Stimulated activated CD8-positive, alpha-beta memory T cell treated with anti-CD3 and anti-CD28 coated beads, Interleukin-7, amount 100 ng/mL, for 4 hours (primary cell): ENCODE data around the gene MTNR1A.
"Not testable (repeated sequence)": the region's sequence is repeated elsewhere in the genome, so short reads cannot be mapped to it uniquely, and the experiment has no call there.

Experiments used
- DNase-seq, 2 donors: peaks; one replicate each; pipeline ENCODE4 v3.0.0-alpha.2; 2020; ENCODE audit warnings: low read depth in 2 of 2

Gene MTNR1A

GRCh38 chr4:186561748-186562147 is 6.4 kb upstream of the MTNR1A start:
- no peak for DNase-seq

DNA sequence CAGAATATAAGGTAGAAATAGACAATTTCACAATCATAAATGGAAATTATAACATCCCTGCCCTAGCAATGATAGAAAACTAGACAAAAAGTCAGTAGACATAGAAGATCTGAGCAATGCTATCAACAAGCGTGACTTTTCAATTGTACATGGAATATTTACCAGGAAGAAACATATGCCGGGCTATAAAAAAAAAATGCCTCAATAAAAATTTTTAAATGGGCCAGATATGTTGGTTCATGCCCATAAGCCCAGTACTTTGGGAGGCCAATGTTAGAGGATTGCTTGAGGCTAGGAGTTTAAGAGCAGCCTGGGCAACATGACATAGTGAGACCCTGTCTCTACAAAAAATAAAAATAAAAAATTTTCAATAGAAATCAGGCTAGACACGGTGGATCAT is 5.3 kb upstream of the MTNR1A start:
- DNase-seq, result no peak

GRCh38 chr4:186557486-186557885 is 2.1 kb upstream of the MTNR1A start:
- no peak for DNase-seq

- DNase-seq, result no peak
Measured at GRCh38 chr4:186557061-186557460, 1.7 kb upstream of the MTNR1A start.

GRCh38 chr4:186554539-186554913 is 841 bp downstream of the MTNR1A start:
- no peak for DNase-seq

- no peak for DNase-seq
Measured at GRCh38 chr4:186553717-186554116, 1.6 kb downstream of the MTNR1A start.

DNA sequence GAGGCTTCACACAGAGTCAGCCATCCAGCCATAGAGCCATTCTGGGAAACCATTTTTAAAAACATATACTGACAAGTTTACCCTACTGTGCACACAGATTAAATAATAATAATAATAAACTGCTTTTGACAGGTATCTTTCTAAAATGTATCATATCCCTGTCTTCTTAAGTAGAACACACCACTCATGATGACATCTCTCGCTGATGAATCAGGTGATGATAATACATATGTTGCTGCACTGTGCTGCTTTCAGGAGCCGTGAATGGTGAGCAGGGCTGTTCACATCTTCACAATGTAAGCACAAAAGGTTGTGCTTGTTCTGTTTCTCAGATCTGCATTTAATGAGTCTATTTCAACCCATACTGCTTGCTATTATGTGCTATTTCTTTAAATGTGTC is 3.5 kb downstream of the MTNR1A start:
- no peak for DNase-seq

GRCh38 chr4:186545436-186545835 is 9.9 kb downstream of the MTNR1A start:
- no peak for DNase-seq

GRCh38 chr4:186543206-186543605 is 12.2 kb downstream of the MTNR1A start:
- DNase-seq, result no peak

DNA sequence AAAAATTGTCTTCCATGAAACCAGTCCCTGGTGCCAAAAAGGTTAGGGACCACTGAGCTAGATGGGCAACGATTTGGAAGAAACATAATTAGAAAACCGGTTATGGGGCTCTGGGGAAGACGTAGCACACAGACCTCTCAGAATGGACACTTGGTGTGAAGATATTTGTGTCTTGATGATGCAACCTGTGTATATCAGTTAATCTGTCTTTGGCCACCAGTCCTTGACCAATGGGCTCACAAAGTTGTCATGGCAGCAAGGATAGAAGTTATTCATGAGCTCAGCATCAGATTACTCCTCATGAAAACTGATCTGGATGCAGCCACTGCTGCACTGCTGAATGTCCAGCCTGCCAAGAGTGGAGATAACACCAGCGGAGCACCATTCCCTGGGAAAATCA is 13.6 kb downstream of the MTNR1A start:
- no peak for DNase-seq

DNA sequence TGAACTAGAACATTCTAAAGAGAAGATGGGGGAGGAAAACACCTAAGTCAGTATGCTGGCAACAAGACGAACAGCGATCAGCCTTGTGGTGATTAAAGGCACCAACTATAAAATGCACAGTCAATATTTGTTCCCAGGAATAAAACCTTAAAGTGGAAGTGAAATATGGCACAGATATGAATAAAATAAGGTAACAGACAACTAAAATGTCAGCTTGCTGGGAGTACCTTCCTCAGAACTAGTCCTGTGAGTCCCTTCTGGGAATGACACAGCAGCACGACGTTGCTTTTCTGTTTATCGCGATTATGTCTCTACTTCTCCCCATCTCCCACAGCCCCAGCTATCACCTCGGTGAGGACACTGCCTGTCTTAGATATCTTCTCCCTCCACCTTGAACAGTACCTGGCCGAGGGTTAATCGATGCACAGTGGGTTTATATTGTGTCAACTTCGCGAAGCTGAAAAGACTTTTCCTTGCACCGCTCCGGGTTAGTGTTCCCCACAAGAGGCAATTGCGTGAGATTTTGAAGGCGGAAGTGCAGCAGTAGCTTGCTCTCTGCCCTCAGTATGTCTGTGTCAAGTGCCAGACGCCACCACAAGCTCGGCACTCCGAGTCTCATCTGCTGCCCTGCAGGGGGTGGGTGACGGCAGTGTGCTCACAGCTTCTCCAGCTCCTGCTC is 17.4 kb downstream of the MTNR1A start:
- DNase-seq, result no peak

GRCh38 chr4:186536285-186536684 is 19.1 kb downstream of the MTNR1A start:
- DNase-seq, result no peak

GRCh38 chr4:186534056-186534455 is 21.3 kb downstream of the MTNR1A start:
- no peak for DNase-seq

GRCh38 chr4:186523927-186524326 is 31.4 kb downstream of the MTNR1A start:
- not testable (repeated sequence) for DNase-seq

DNA sequence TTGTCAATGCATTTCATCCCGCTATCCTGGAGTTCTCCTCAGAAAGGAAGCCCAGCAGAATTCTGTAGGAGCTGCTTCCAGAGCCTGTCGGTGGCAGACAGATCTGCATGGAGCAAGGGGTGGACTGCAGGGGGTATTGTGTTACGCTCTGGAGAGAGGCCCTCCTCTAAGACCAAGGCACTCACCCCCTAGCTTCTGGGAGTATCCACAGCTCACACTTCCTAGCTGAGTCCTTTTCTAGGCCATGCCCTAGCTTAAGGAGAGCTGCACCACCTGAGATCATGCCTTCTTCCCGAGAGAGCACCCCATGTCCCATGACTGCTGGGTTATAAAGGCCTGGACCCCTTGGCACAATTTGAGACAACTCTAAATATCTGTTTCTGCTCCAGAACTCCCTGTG is 39.1 kb downstream of the MTNR1A start:
- DNase-seq, result no peak

DNA sequence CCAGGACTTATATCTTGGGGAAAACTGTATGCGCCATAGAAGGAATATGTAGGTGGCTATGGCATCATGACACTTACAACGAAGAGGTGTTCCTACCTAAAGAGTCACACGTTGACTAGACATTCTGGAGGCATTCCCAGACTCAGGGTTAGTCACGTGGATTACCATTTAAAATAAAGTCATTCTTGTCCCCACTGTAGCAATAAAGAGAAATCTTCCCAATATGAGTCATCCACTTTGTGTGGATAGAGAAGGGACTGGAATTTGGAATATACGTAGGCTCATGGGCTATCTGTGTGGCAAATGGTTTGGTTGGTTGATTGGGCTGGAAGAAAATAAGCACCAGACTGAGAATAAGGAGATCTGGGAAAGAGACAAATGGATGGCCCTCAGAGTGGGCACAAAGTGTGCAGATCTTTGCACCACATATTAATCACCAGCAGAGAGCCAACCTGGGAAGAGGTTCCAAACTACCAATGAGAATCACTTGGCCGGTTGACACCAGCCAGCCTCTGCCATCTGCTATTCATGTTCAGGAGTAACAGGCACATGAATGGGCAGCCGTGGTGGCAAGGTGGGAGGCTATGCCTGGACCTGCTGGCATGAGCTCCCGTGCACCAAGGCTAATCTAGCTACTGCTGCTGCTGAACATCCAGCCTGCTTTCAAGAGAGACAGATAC is 41.0 kb downstream of the MTNR1A start:
- DNase-seq, result no peak

GRCh38 chr4:186504771-186505170 is 50.6 kb downstream of the MTNR1A start:
- not testable (repeated sequence) for DNase-seq

DNA sequence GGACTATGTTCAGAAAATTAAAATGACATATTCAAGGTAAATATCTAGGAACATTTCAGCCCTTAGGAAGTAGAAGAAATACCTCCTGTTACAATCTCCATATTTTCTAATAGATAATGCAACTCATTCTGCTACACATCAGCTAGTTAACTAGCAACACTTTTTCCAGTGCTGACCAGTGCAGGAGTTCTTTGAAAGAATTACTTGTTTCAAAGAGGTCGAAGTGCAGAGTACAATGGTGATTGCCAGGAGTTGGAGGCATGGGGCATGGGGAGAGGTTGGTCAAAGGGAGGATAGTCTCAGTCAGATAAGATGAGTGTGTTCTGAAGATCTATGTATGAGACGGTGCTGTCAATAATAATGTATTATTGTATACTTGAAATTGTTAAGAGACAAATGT is 53.1 kb downstream of the MTNR1A start:
- DNase-seq, result no peak

- no peak for DNase-seq
Measured at GRCh38 chr4:186501554-186501953, 53.8 kb downstream of the MTNR1A start.

- no peak for DNase-seq
Measured at GRCh38 chr4:186500721-186501304, 54.6 kb downstream of the MTNR1A start.

DNA sequence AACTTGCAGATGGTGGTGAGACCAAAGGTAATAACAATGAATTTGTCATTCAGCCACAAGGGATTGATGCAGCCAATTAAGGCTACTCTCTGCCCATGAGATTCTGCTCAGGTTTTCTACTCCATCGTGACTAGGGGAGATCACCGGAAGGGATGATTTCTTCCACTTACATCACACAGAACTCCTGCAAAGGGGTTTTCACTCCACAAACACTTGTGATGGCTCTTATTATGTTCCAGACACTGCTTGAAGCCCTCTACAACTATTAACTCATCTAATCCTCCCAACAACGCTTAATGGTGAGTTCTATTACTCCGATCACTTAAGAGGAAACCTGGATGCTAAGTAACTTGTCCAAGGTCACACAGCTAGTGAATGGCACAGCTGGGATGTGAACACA is 55.9 kb downstream of the MTNR1A start:
- no peak for DNase-seq

- DNase-seq, result no peak
Measured at GRCh38 chr4:186497043-186497442, 58.3 kb downstream of the MTNR1A start.

- no peak for DNase-seq
Measured at GRCh38 chr4:186494496-186494895, 60.9 kb downstream of the MTNR1A start.
